SK-N-SH (cell line): Measurements from ENCODE around the gene TET1. TPM values are rescaled to one million over a fixed set of nuclear protein-coding genes. Genes with fewer than 3 reads are reported as not detected.

Experiments used
- CTCF ChIA-PET: fragments of 300-600, 350-600 bp; formaldehyde crosslinking; extraction: SDS; loops from one replicate; lab custom pipeline; 2021; lab: Yijun Ruan, JAX
- POLR2A ChIA-PET: fragments of 350-600 bp; sonication (Branson Sonifier 250); formaldehyde crosslinking; extraction: SDS; loops from one replicate; lab custom pipeline; 2020; ENCODE audit warnings: antibody characterized with exemption, inconsistent platforms; lab: Yijun Ruan, JAX
- DNase-seq: peaks from one replicate; pipeline ENCODE4 v3.0.0; 2012
- H2AFZ ChIP-seq: fragments of 200-600 bp; sonication (generic); 2 replicates; pipeline ENCODE4 v1.8.1; 2016; ENCODE audit warnings: antibody characterized with exemption, mild to moderate bottlenecking, low read depth
- H3F3A ChIP-seq: fragments of 200-600 bp; sonication (generic); replicated peaks from 2 replicates; pipeline ENCODE3; 2016; ENCODE audit warnings: antibody characterized with exemption, mild to moderate bottlenecking; ENCODE audit not compliant: insufficient read depth
- H3K27ac ChIP-seq, 2 experiments: fragments of 200-500 bp in 1 of 2; fragments of 200-600 bp in 1 of 2; sonication (Bioruptor generic) in 1 of 2; sonication (generic), shearing (Covaris generic) in 1 of 2; 2 replicates each; pipeline versions ENCODE4 v1.5.1 to v1.6.1; 2014 to 2016; ENCODE audit warnings: low read depth in 2 of 2, inconsistent platforms in 1 of 2, low read length in 1 of 2, mild to moderate bottlenecking in 1 of 2, mixed read lengths in 1 of 2
- H3K27me3 ChIP-seq: fragments of 200-600 bp; sonication (generic), shearing (Covaris generic); 2 replicates; pipeline ENCODE4 v1.6.1; 2016; ENCODE audit warnings: mixed run types; ENCODE audit not compliant: insufficient read depth
- H3K36me3 ChIP-seq, 2 experiments: fragments of 200-500 bp in 1 of 2; fragments of 200-600 bp in 1 of 2; sonication (Bioruptor generic) in 1 of 2; sonication (generic) in 1 of 2; replicated peaks in 1 of 2; 2 replicates each; pipeline versions ENCODE3 to v1.5.1; 2014 to 2016; ENCODE audit warnings: low read length in 1 of 2, mild to moderate bottlenecking in 1 of 2; ENCODE audit not compliant: insufficient read depth in 2 of 2, control insufficient read depth in 1 of 2
- H3K4me1 ChIP-seq, 2 experiments: fragments of 200-500 bp in 1 of 2; fragments of 200-600 bp in 1 of 2; sonication (Bioruptor generic) in 1 of 2; sonication (generic), shearing (Covaris generic) in 1 of 2; 2 replicates each; pipeline versions ENCODE4 v1.5.1 to v1.6.1; 2014 to 2016; ENCODE audit warnings: low read depth in 1 of 2, low read length in 1 of 2, mixed run types in 1 of 2; ENCODE audit not compliant: insufficient read depth in 2 of 2, control insufficient read depth in 1 of 2
- H3K4me2 ChIP-seq: fragments of 200-600 bp; sonication (generic), shearing (Covaris generic); 2 replicates; pipeline ENCODE4 v1.6.1; 2017; ENCODE audit warnings: mixed run types
- H3K4me3 ChIP-seq, 2 experiments: fragments of 200-500 bp in 1 of 2; fragments of 200-600 bp in 1 of 2; sonication (Bioruptor generic) in 1 of 2; sonication (generic), shearing (Covaris generic) in 1 of 2; 2 replicates each; pipeline versions ENCODE4 v1.5.1 to v1.8.1; 2014 to 2016; ENCODE audit warnings: low read depth in 2 of 2, inconsistent platforms in 1 of 2, low read length in 1 of 2, mild to moderate bottlenecking in 1 of 2, mixed read lengths in 1 of 2, moderate library complexity in 1 of 2
- H3K79me2 ChIP-seq: fragments of 200-600 bp; sonication (generic); 2 replicates; pipeline ENCODE4 v1.8.1; 2017; ENCODE audit warnings: mild to moderate bottlenecking; ENCODE audit not compliant: insufficient read depth
- H3K9ac ChIP-seq: fragments of 200-600 bp; sonication (generic); 2 replicates; pipeline ENCODE4 v1.6.1; 2017; ENCODE audit warnings: mixed run types
- H3K9me2 ChIP-seq: fragments of 200-600 bp; sonication (generic); 2 replicates; pipeline ENCODE4 v1.6.1; 2017; ENCODE audit warnings: mixed run types
- H3K9me3 ChIP-seq: fragments of 200-600 bp; sonication (generic); 2 replicates; pipeline ENCODE4 v1.6.1; 2017; ENCODE audit warnings: mixed run types, mild to moderate bottlenecking, moderate library complexity
- H4K20me1 ChIP-seq: fragments of 200-600 bp; sonication (generic); 2 replicates; pipeline ENCODE4 v1.6.1; 2017; ENCODE audit warnings: mild to moderate bottlenecking, mixed run types; ENCODE audit not compliant: insufficient read depth
- ELF1 ChIP-seq: IDR thresholded peaks from 2 replicates; pipeline ENCODE4 v1.4.0; 2012
- FOXM1 ChIP-seq: IDR thresholded peaks from 2 replicates; pipeline ENCODE4 v1.4.0; 2012; ENCODE audit warnings: low read depth, mild to moderate bottlenecking
- GABPA ChIP-seq: IDR thresholded peaks from 2 replicates; pipeline ENCODE4 v1.4.0; 2012; ENCODE audit warnings: low read depth, mild to moderate bottlenecking
- MEF2A ChIP-seq: IDR thresholded peaks from 2 replicates; pipeline ENCODE4 v1.4.0; 2012; ENCODE audit warnings: low read depth, borderline replicate concordance
- MXI1 ChIP-seq: IDR thresholded peaks from 2 replicates; pipeline ENCODE4 v1.6.1; 2012; ENCODE audit warnings: mild to moderate bottlenecking, low read depth, low read length, improper control_type of control experiment
- NFIC ChIP-seq: IDR thresholded peaks from 2 replicates; pipeline ENCODE4 v1.4.0; 2012; ENCODE audit warnings: borderline replicate concordance
- NRF1 ChIP-seq: IDR thresholded peaks from 2 replicates; pipeline ENCODE4 v1.6.1; 2012; ENCODE audit warnings: low read depth, mild to moderate bottlenecking, low read length
- PBX3 ChIP-seq: IDR thresholded peaks from 2 replicates; pipeline ENCODE4; 2012
- POLR2AphosphoS5 ChIP-seq: IDR thresholded peaks from 2 replicates; pipeline ENCODE4 v1.6.1; 2012; ENCODE audit warnings: low read depth, low read length
- RCOR1 ChIP-seq: fragments of 150-350 bp; IDR thresholded peaks from 2 replicates; pipeline ENCODE4 v1.6.1; 2017; ENCODE audit warnings: antibody characterized with exemption, low read length
- REST ChIP-seq: IDR thresholded peaks from 2 replicates; pipeline ENCODE4 v1.6.1; 2012; ENCODE audit warnings: mild to moderate bottlenecking, low read depth, low read length, moderate library complexity
- SMC3 ChIP-seq: IDR thresholded peaks from 2 replicates; pipeline ENCODE4 v1.6.1; 2012; ENCODE audit warnings: low read depth, low read length, improper control_type of control experiment
- TAF1 ChIP-seq: IDR thresholded peaks from 2 replicates; pipeline ENCODE4 v1.6.1; 2012; ENCODE audit warnings: low read depth, mild to moderate bottlenecking, low read length, moderate library complexity, borderline replicate concordance
- TCF12 ChIP-seq: IDR thresholded peaks from 2 replicates; pipeline ENCODE4 v1.4.0; 2012
- TEAD4 ChIP-seq: IDR thresholded peaks from 2 replicates; pipeline ENCODE4 v1.4.0; 2012; ENCODE audit warnings: mild to moderate bottlenecking, borderline replicate concordance; ENCODE audit not compliant: insufficient read depth
- USF2 ChIP-seq: fragments of 150-350 bp; IDR thresholded peaks from 2 replicates; pipeline ENCODE4 v1.6.1; 2017; ENCODE audit warnings: antibody characterized with exemption, low read length, low read depth, borderline replicate concordance
- ZBTB33 ChIP-seq: IDR thresholded peaks from 2 replicates; pipeline ENCODE4 v1.4.0; 2012; ENCODE audit warnings: low read depth, borderline replicate concordance
- WGBS: methylation state at CpG from one replicate; pipeline ENCODE4 v1.1.6; 2017; ENCODE audit warnings: low lambda C conversion rate; 5-methylcytosine and 5-hydroxymethylcytosine counted together
- polyA plus RNA-seq, 3 experiments: library from polyadenylated mRNA; depleted of rRNA; stranded (reverse); fragments of >200 nt; gene quantifications; 2 replicates each; pipeline ENCODE4 v1.2.3, GENCODE V29; 2012

Gene TET1
- polyA plus RNA-seq, 1 of the 3 experiments (the other 2 are of a cell fraction), result 0.38 TPM

GRCh38 chr10:68603766-68604165 is 43.6 kb downstream of the TET1 start:
- no peak overlapping the region for H3K27ac ChIP-seq
- no peaks in the 10 kb centered on the region for H3K9me2 ChIP-seq
- peaks cover 23% of the 10 kb centered on the region for H3K79me2 ChIP-seq
- H3K9ac ChIP-seq, result no peak overlapping the region
- H3K9me3 ChIP-seq, result no peaks in the 10 kb centered on the region
- peaks cover 21 to 27% of the 10 kb centered on the region in 2 experiments; a peak in 3 of 4 replicates for H3K4me1 ChIP-seq
- H3K27me3 ChIP-seq, result no peaks in the 10 kb centered on the region
- no peaks in the 10 kb centered on the region for H4K20me1 ChIP-seq
- no peak overlapping the region for H3K4me2 ChIP-seq
- DNase-seq, result no peak
- H3K36me3 ChIP-seq, result peaks cover 0 to 9% of the 10 kb centered on the region in 2 experiments
- TF ChIP-seq GABPA, result no peak
- TF ChIP-seq FOXM1, result no peak
- no peak for TF ChIP-seq ZBTB33
- no peak for TF ChIP-seq REST
- TF ChIP-seq TEAD4, result no peak
- no peak for TF ChIP-seq POLR2AphosphoS5
- TF ChIP-seq MXI1, result no peak
- no peak for TF ChIP-seq SMC3
- TF ChIP-seq NFIC, result no peak
- TF ChIP-seq RCOR1, result no peak
- TF ChIP-seq TCF12, result no peak
- no peak for TF ChIP-seq ELF1
- no peak for TF ChIP-seq TAF1
- TF ChIP-seq USF2, result no peak
- no peak for TF ChIP-seq NRF1
- no peak for TF ChIP-seq MEF2A
- TF ChIP-seq PBX3, result no peak
- ChIA-PET POLR2A (no interaction called here), CTCF (interaction anchor here (1.0 kb wide), 1 partner anchor 57 kb away, joined by 3 read pairs; no protein-coding TSS in a partner anchor)
- 95% methylated on average over 3 of the region's 3 CpGs for WGBS
- H2AFZ ChIP-seq, result no peak overlapping the region
- H3K4me3 ChIP-seq, result no peak overlapping the region
- H3F3A ChIP-seq, result peaks cover 16% of the 10 kb centered on the region
